Panc1 (cell line): ENCODE results near the gene FGFRL1. TPM values are rescaled to one million over a fixed set of nuclear protein-coding genes. Genes with fewer than 3 reads are reported as not detected.

Experiments used
- ATAC-seq: fragments of 200-7000 bp; cut with Tn5 transposase; 2 replicates; pipeline ENCODE4 v1.9.1; 2020; ENCODE audit warnings: mild to moderate bottlenecking, moderate library complexity
- BruUV-seq: library from RNA; stranded (reverse); fragments of 400-500 nt; replicated peaks from 2 replicates; lab custom pipeline; 2021; lab: Mats Ljungman, UMichigan
- CTCF ChIA-PET: fragments of 300-600 bp; sonication (Branson Sonifier 250); formaldehyde crosslinking; loops from one replicate; lab custom pipeline; 2022; ENCODE audit warnings: antibody characterized with exemption; lab: Charles Lee
- POLR2A ChIA-PET: fragments of 300-600 bp; sonication (Branson Sonifier 250); formaldehyde crosslinking; loops from one replicate; lab custom pipeline; 2022; ENCODE audit warnings: antibody characterized with exemption; lab: Charles Lee
- DNase-seq: peaks from one replicate; pipeline ENCODE4 v3.0.0-alpha.2; 2010; ENCODE audit warnings: low read depth, low spot score
- H3K27ac ChIP-seq: 2 replicates; pipeline ENCODE4 v1.5.1; 2011; ENCODE audit warnings: mild to moderate bottlenecking, low read length, inconsistent platforms
- H3K27me3 ChIP-seq: fragments of 200-500 bp; sonication (Bioruptor generic); 2 replicates; pipeline ENCODE4 v1.6.0; 2014; ENCODE audit warnings: low read length, inconsistent platforms; ENCODE audit not compliant: control insufficient read depth, insufficient read depth
- H3K36me3 ChIP-seq: fragments of 200-500 bp; sonication (Bioruptor generic); 2 replicates; pipeline ENCODE4 v1.5.1; 2014; ENCODE audit warnings: inconsistent platforms, mild to moderate bottlenecking, low read length, moderate library complexity; ENCODE audit not compliant: control insufficient read depth, insufficient read depth
- H3K4me1 ChIP-seq: 2 replicates; pipeline ENCODE4 v1.5.1; 2011; ENCODE audit warnings: inconsistent platforms, mild to moderate bottlenecking, low read length, moderate library complexity; ENCODE audit not compliant: control insufficient read depth, insufficient read depth
- H3K4me3 ChIP-seq, 2 experiments: 2 replicates each; pipeline ENCODE4 v1.5.1; 2011 to 2012; ENCODE audit warnings: low read depth in 2 of 2, low read length in 2 of 2, mild to moderate bottlenecking in 2 of 2, inconsistent platforms in 1 of 2, moderate library complexity in 1 of 2
- H3K9me3 ChIP-seq: fragments of 200-500 bp; sonication (Bioruptor generic); 2 replicates; pipeline ENCODE4 v1.5.1; 2014; ENCODE audit warnings: low read depth, mild to moderate bottlenecking, inconsistent platforms, low read length, moderate library complexity; ENCODE audit not compliant: control insufficient read depth, insufficient read depth
- POLR2AphosphoS5 ChIP-seq: IDR thresholded peaks from 2 replicates; pipeline ENCODE4 v1.6.1; 2012; ENCODE audit warnings: mild to moderate bottlenecking, low read depth, low read length, moderate library complexity
- SIN3A ChIP-seq: IDR thresholded peaks from 2 replicates; pipeline ENCODE4 v1.6.1; 2012; ENCODE audit warnings: low read depth, mild to moderate bottlenecking, low read length, moderate library complexity, borderline replicate concordance; ENCODE audit not compliant: insufficient read depth
- TCF7L2 ChIP-seq: IDR thresholded peaks from 2 replicates; pipeline ENCODE4 v1.6.1; 2011; ENCODE audit warnings: mild to moderate bottlenecking, low read depth, low read length, inconsistent platforms
- in situ Hi-C: cut with HindIII; loops from 2 replicates; pipeline ENCODE4 v1.10.0; 2016; ENCODE audit warnings: low sequenced_read_pairs, low pct_unique_long_range_greater_than_20kb
- intact Hi-C: fragments of 100-400 bp; cut with micrococcal nuclease; formaldehyde crosslinking; loops from one replicate; pipeline ENCODE4 v1.10.0; 2022; ENCODE audit not compliant: unreplicated experiment
- total RNA-seq: library from RNA; stranded (reverse); gene quantifications from one replicate; pipeline ENCODE4 v1.2.1, GENCODE V29; 2021; ENCODE audit not compliant: unreplicated experiment
- TF ChIP-seq, protein P1 (sequence below): fragments of 450-650 bp; IDR thresholded peaks from 2 replicates; pipeline ENCODE4 v1.5.1; 2017; ENCODE audit warnings: mild to moderate bottlenecking
- TF ChIP-seq, protein P2 (sequence below), 2 experiments: IDR thresholded peaks; 2 replicates each; pipeline ENCODE4 v1.6.1; 2011 to 2012; ENCODE audit warnings: low read depth in 2 of 2, control low read depth in 1 of 2, low read length in 1 of 2, mild to moderate bottlenecking in 1 of 2, moderate library complexity in 1 of 2; ENCODE audit not compliant: insufficient read depth in 1 of 2

Gene FGFRL1
- total RNA-seq, 1 experiment from 2014 or later, result 43.1 TPM

DNA sequence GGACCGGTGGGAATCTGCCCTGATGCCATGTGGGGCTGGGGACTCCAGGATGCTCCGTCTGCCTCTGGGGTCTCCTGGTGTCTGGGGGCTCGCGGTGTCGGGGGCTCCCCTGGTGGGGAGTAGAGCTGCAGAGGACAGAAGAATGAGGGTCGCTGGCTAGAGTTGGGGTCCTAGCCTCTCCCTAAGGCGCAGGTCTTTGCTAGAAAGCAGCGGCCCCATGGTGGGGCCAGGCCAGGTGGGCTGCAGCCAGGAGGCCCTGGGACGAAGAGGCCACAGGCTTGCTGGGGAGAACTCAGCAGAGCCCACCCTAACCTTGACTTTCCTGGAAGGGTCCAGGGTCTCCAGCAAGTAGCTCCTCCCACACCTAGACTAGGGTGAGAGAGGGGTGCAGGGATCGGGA, 21.4 kb downstream of the FGFRL1 start:
- intact Hi-C loops, result no loop called here
- H3K4me1 ChIP-seq, result peaks cover 27% of the 10 kb centered on the region
- no TSS peak for BruUV-seq
- ChIA-PET CTCF (interaction anchor here (0.7 kb wide), 1 partner anchor 38 kb away, joined by 3 read pairs; no protein-coding TSS in a partner anchor), POLR2A (no interaction called here)
- no peaks in the 10 kb centered on the region for H3K27me3 ChIP-seq
- no peak overlapping the region for H3K4me3 ChIP-seq
- H3K27ac ChIP-seq, result no peak overlapping the region
- DNase-seq (no peak), ATAC-seq (no peak)
- TF ChIP-seq, protein P1, sequence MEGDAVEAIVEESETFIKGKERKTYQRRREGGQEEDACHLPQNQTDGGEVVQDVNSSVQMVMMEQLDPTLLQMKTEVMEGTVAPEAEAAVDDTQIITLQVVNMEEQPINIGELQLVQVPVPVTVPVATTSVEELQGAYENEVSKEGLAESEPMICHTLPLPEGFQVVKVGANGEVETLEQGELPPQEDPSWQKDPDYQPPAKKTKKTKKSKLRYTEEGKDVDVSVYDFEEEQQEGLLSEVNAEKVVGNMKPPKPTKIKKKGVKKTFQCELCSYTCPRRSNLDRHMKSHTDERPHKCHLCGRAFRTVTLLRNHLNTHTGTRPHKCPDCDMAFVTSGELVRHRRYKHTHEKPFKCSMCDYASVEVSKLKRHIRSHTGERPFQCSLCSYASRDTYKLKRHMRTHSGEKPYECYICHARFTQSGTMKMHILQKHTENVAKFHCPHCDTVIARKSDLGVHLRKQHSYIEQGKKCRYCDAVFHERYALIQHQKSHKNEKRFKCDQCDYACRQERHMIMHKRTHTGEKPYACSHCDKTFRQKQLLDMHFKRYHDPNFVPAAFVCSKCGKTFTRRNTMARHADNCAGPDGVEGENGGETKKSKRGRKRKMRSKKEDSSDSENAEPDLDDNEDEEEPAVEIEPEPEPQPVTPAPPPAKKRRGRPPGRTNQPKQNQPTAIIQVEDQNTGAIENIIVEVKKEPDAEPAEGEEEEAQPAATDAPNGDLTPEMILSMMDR, result no peak
- TF ChIP-seq POLR2AphosphoS5 (no peak), TCF7L2 (no peak), SIN3A (no peak)
- TF ChIP-seq, protein P2, sequence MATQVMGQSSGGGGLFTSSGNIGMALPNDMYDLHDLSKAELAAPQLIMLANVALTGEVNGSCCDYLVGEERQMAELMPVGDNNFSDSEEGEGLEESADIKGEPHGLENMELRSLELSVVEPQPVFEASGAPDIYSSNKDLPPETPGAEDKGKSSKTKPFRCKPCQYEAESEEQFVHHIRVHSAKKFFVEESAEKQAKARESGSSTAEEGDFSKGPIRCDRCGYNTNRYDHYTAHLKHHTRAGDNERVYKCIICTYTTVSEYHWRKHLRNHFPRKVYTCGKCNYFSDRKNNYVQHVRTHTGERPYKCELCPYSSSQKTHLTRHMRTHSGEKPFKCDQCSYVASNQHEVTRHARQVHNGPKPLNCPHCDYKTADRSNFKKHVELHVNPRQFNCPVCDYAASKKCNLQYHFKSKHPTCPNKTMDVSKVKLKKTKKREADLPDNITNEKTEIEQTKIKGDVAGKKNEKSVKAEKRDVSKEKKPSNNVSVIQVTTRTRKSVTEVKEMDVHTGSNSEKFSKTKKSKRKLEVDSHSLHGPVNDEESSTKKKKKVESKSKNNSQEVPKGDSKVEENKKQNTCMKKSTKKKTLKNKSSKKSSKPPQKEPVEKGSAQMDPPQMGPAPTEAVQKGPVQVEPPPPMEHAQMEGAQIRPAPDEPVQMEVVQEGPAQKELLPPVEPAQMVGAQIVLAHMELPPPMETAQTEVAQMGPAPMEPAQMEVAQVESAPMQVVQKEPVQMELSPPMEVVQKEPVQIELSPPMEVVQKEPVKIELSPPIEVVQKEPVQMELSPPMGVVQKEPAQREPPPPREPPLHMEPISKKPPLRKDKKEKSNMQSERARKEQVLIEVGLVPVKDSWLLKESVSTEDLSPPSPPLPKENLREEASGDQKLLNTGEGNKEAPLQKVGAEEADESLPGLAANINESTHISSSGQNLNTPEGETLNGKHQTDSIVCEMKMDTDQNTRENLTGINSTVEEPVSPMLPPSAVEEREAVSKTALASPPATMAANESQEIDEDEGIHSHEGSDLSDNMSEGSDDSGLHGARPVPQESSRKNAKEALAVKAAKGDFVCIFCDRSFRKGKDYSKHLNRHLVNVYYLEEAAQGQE (IDR thresholded peaks at IDR 0.05; ENCODE audit: insufficient read depth in 1 of 2, low read depth in 2 of 2, low read length in 1 of 2), result no peak
- H3K9me3 ChIP-seq, result no peaks in the 10 kb centered on the region
- H3K36me3 ChIP-seq, result no peaks in the 10 kb centered on the region
- in situ Hi-C loops, result no loop called here

DNA sequence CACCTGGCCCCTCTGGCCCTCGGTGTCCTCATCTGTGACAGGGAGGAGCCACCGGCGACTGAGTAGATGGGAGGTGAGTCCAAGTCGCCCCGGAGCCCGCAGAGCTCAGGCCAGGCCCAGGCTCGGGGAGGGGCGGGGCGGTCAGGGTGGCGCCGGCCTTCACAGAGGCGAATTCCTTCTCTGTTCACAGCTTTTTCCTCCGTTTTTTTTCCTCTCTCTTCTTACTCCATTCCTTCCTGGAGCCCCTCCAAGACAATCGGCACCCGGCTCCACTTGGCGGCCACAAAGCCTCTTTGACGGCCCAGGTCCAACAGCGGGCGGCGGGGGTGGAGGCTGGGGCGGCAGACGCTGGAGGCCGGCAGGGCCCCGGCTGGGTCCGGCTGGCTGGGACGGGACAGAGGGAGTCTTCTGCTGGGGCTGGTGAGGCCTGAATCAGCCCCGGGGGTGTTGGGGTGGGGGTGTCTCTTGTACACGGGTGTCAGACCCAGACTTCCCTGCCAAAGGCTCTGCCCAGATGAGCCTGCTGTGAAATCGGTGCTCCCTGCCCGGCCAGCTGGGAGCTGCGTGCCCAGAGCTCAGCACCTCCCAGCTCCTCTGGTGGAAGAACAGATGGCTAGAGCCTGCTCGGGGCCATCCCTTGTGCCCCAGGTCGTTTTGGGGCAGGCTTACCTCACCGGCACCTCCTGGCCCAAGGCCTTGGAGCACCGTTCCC, 22.6 kb downstream of the FGFRL1 start:
- no peaks in the 10 kb centered on the region for H3K9me3 ChIP-seq
- TF ChIP-seq POLR2AphosphoS5, result no peak
- TF ChIP-seq, protein P2 (IDR thresholded peaks at IDR 0.05; ENCODE audit: insufficient read depth in 1 of 2, low read depth in 2 of 2, low read length in 1 of 2), result no peak
- TF ChIP-seq, protein P1, result no peak
- TF ChIP-seq SIN3A, result no peak
- no peak for TF ChIP-seq TCF7L2
- in situ Hi-C loops, result no loop called here
- BruUV-seq, result no TSS peak
- H3K27ac ChIP-seq, result peak overlapping the region; percentile 39
- intact Hi-C loops, result no loop called here
- H3K36me3 ChIP-seq, result no peaks in the 10 kb centered on the region
- ATAC-seq, result no peak
- CTCF ChIA-PET, result no interaction called here
- POLR2A ChIA-PET, result no interaction called here
- no peak overlapping the region for H3K4me3 ChIP-seq
- no peaks in the 10 kb centered on the region for H3K27me3 ChIP-seq
- peaks cover 35% of the 10 kb centered on the region for H3K4me1 ChIP-seq
- DNase-seq, result no peak
